WTC11 (cell line): ENCODE results near the gene AP1S1. TPM values are rescaled to one million over a fixed set of nuclear protein-coding genes. Genes with fewer than 3 reads are reported as not detected.

ENCODE experiments used
- ATAC-seq: fragments of 200-7000 bp; cut with Tn5 transposase; 2 replicates; pipeline ENCODE4 v1.10.0; 2021; ENCODE audit warnings: mild to moderate bottlenecking, moderate library complexity
- CTCF ChIA-PET: fragments of 300-600 bp; sonication (Branson Sonifier 250); formaldehyde crosslinking; loops from one replicate; lab custom pipeline; 2021; ENCODE audit warnings: antibody characterized with exemption; lab: Charles Lee
- POLR2A ChIA-PET: fragments of 350-600 bp; sonication (Branson Sonifier 250); formaldehyde crosslinking; loops from one replicate; lab custom pipeline; 2021; ENCODE audit warnings: antibody characterized with exemption; lab: Charles Lee
- DNase-seq: peaks from one replicate; pipeline ENCODE4 v3.0.0; 2021; ENCODE audit warnings: low spot score
- H3K27ac Mint-ChIP-seq: 2 replicates; pipeline ENCODE4 v1.8.0; 2021; ENCODE audit warnings: mixed read lengths
- H3K27me3 Mint-ChIP-seq: 2 replicates; pipeline ENCODE4 v1.8.0; 2021; ENCODE audit warnings: low read depth, mild to moderate bottlenecking, moderate library complexity, mixed read lengths
- H3K36me3 Mint-ChIP-seq: 2 replicates; pipeline ENCODE4 v1.8.0; 2021; ENCODE audit warnings: mixed read lengths
- H3K4me1 Mint-ChIP-seq: 2 replicates; pipeline ENCODE4 v1.8.0; 2022; ENCODE audit warnings: mixed read lengths
- H3K4me3 Mint-ChIP-seq: 2 replicates; pipeline ENCODE4 v1.8.0; 2021; ENCODE audit warnings: mild to moderate bottlenecking, moderate library complexity, mixed read lengths
- H3K9me3 Mint-ChIP-seq: 2 replicates; pipeline ENCODE4 v1.8.0; 2021; ENCODE audit warnings: mixed read lengths
- ARID4B ChIP-seq: sonication (generic); formaldehyde crosslinking; IDR thresholded peaks from 2 replicates; pipeline ENCODE4 v1.8.0; 2023; ENCODE audit warnings: missing genetic modification reagents, mild to moderate bottlenecking, borderline replicate concordance
- ERG ChIP-seq: fragments of 250-450 bp; sonication (Bioruptor Pico); IDR thresholded peaks from 2 replicates; pipeline ENCODE4 v1.8.0; 2021; ENCODE audit warnings: mild to moderate bottlenecking
- GABPB1 ChIP-seq: sonication (generic); formaldehyde crosslinking; IDR thresholded peaks from 2 replicates; pipeline ENCODE4 v1.8.1; 2023; ENCODE audit warnings: mild to moderate bottlenecking, missing genetic modification reagents
- HMGA2 ChIP-seq: fragments of 250-450 bp; sonication (Bioruptor Pico); IDR thresholded peaks from 2 replicates; pipeline ENCODE4 v1.4.0; 2021; ENCODE audit warnings: mild to moderate bottlenecking, moderate library complexity
- HMGXB4 ChIP-seq: sonication (generic); formaldehyde crosslinking; IDR thresholded peaks from 2 replicates; pipeline ENCODE4 v1.8.1; 2023; ENCODE audit warnings: mild to moderate bottlenecking, moderate library complexity, missing genetic modification reagents
- MAX ChIP-seq: sonication (generic); formaldehyde crosslinking; IDR thresholded peaks from 2 replicates; pipeline ENCODE4 v1.8.0; 2022; ENCODE audit warnings: mild to moderate bottlenecking, missing genetic modification reagents
- NFATC4 ChIP-seq: fragments of 250-450 bp; sonication (Bioruptor Pico); IDR thresholded peaks from 2 replicates; pipeline ENCODE4 v1.9.0; 2021; ENCODE audit warnings: mild to moderate bottlenecking
- TEAD1 ChIP-seq: sonication (generic); formaldehyde crosslinking; IDR thresholded peaks from 2 replicates; pipeline ENCODE4 v1.8.0; 2022; ENCODE audit warnings: mild to moderate bottlenecking, missing genetic modification reagents
- USF2 ChIP-seq: sonication (generic); formaldehyde crosslinking; IDR thresholded peaks from 2 replicates; pipeline ENCODE4 v1.8.1; 2023; ENCODE audit warnings: mild to moderate bottlenecking, missing genetic modification reagents, moderate library complexity
- ZMAT4 ChIP-seq: fragments of 250-450 bp; sonication (Bioruptor Pico); IDR thresholded peaks from 2 replicates; pipeline ENCODE4 v1.9.0; 2021; ENCODE audit warnings: mild to moderate bottlenecking
- ZNF138 ChIP-seq: sonication (generic); formaldehyde crosslinking; conservative IDR thresholded peaks from 2 replicates; pipeline ENCODE4 v1.8.1; 2022; ENCODE audit warnings: mild to moderate bottlenecking, moderate library complexity, missing genetic modification reagents
- ZNF232 ChIP-seq: sonication (generic); formaldehyde crosslinking; IDR thresholded peaks from 2 replicates; pipeline ENCODE4 v1.8.0; 2022; ENCODE audit warnings: mild to moderate bottlenecking, missing genetic modification reagents
- ZNF512 ChIP-seq: sonication (generic); formaldehyde crosslinking; IDR thresholded peaks from 2 replicates; pipeline ENCODE4 v1.8.1; 2022; ENCODE audit warnings: missing genetic modification reagents, borderline replicate concordance
- total RNA-seq: library from RNA; stranded (reverse); gene quantifications from 3 replicates; pipeline ENCODE4 v1.2.3, GENCODE V29; 2021

Gene AP1S1
- total RNA-seq, 1 experiment from 2014 or later: 60.7 TPM

GRCh38 chr7:101125989-101126650 lies 28.2 kb upstream of the AP1S1 start:
- Mint-ChIP-seq H3K27ac (no peak overlapping the region), H3K36me3 (peaks cover 5% of the 10 kb centered on the region), H3K27me3 (peaks cover 17% of the 10 kb centered on the region), H3K4me3 (no peak overlapping the region), H3K9me3 (peaks cover 7% of the 10 kb centered on the region), H3K4me1 (peaks cover 44% of the 10 kb centered on the region)
- DNase-seq: no peak
- ATAC-seq: no peak
- TF ChIP-seq MAX (no peak), ERG (CRISPR knock-in tag) (no peak), USF2 (peak; percentile 40; the same call in 1 of the 2 replicates), GABPB1 (CRISPR knock-in tag) (peak; percentile 39; the same call in 1 of the 2 replicates)
- CTCF ChIA-PET: interaction anchor here (0.6 to 4.9 kb wide), 16 partner anchors 9 to 160 kb away, joined by 3 to 42 read pairs (median 4); partner anchors contain the start of genes MOGAT3, TRIM56, VGF and ZNHIT1
- POLR2A ChIA-PET: no interaction called here

- Mint-ChIP-seq H3K27ac (no peak within 1 kb of the TSS), H3K36me3 (peaks cover 5% of the 10 kb centered on the region), H3K9me3 (peaks cover 7% of the 10 kb centered on the region), H3K4me3 (peak within 1 kb of the TSS; percentile 32), H3K27me3 (peaks cover 17% of the 10 kb centered on the region), H3K4me1 (peaks cover 40% of the 10 kb centered on the region)
- ATAC-seq (peak; percentile 83), DNase-seq (peak; percentile 61)
- ChIA-PET CTCF (interaction anchor here (0.6 to 4.9 kb wide), 20 partner anchors 8 to 182 kb away, joined by 3 to 42 read pairs (median 4); partner anchors contain the start of genes MOGAT3, TRIM56, VGF and ZNHIT1), POLR2A (no interaction called here)
- no peak for TF ChIP-seq NFATC4
- no peak for TF ChIP-seq ZNF512
- no peak for TF ChIP-seq ZNF138
- TF ChIP-seq MAX: peak; percentile 34
- TF ChIP-seq ARID4B (CRISPR knock-in tag): 0 out of 2 replicates have a peak, but pooled peaks have one; percentile 13
- no peak for TF ChIP-seq HMGXB4 (CRISPR knock-in tag)
- TF ChIP-seq TEAD1: peak; percentile 51; the same call in 1 of the 2 replicates
- TF ChIP-seq HMGA2 (CRISPR knock-in tag): no peak
- TF ChIP-seq GABPB1 (CRISPR knock-in tag): peak; percentile 70
- TF ChIP-seq ZNF232 (CRISPR knock-in tag): 0 out of 2 replicates have a peak, but pooled peaks have one; percentile 23
- TF ChIP-seq ZMAT4 (CRISPR knock-in tag): no peak
Observed at GRCh38 chr7:101126651-101127459, 27.4 kb upstream of the AP1S1 start, which contains the start of gene SERPINE1. TSS of gene SERPINE1 (plus strand) at chr7:101127104. CDS start at chr7:101128394, 1,290 bp downstream.
